Skeletal muscle satellite cell (primary cell): ENCODE results near the gene BTF3L4.
"Not testable (repeated sequence)": the region's sequence is repeated elsewhere in the genome, so short reads cannot be mapped to it uniquely, and the experiment has no call there.

Experiments
- H3K27me3 ChIP-seq: 2 replicates; pipeline ENCODE4 v1.7.0; 2013; ENCODE audit warnings: low read length; ENCODE audit not compliant: control insufficient read depth, insufficient read depth
- H3K36me3 ChIP-seq: 2 replicates; pipeline ENCODE4 v1.7.0; 2013; ENCODE audit warnings: mild to moderate bottlenecking, control low read depth, low read length; ENCODE audit not compliant: insufficient read depth
- H3K4me1 ChIP-seq: 2 replicates; pipeline ENCODE4 v1.7.0; 2013; ENCODE audit warnings: low read length; ENCODE audit not compliant: control insufficient read depth, insufficient read depth
- H3K4me2 ChIP-seq: 2 replicates; pipeline ENCODE4 v1.7.0; 2013; ENCODE audit warnings: mild to moderate bottlenecking, low read length
- H3K4me3 ChIP-seq: 2 replicates; pipeline ENCODE4 v1.7.0; 2013; ENCODE audit warnings: low read length
- H3K9ac ChIP-seq: 2 replicates; pipeline ENCODE4 v1.7.0; 2013; ENCODE audit warnings: mild to moderate bottlenecking, low read depth, low read length, moderate library complexity
- H3K9me3 ChIP-seq: replicated peaks from 2 replicates; pipeline ENCODE4 v1.7.0; 2013; ENCODE audit warnings: mild to moderate bottlenecking, control low read depth, low read length

The BTF3L4 gene

DNA sequence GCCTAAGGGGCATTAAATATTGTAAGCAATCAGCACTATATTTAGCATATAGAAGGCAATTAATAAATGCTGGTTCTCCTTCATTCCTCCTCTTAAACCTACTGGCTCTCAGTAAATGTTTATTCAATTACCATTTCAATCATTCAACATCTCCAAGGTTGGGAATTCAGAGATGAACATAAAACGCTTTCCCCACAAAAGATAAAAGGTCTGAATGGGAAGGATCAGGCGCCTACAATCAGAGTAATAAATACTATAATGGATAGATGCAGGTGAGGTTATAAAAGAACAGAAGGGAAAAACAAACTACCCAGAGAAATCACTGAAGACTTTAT is 22.1 kb upstream of the BTF3L4 start:
- peak overlapping the region; percentile 97 for H3K4me3 ChIP-seq
- peak overlapping the region; percentile 93 for H3K4me2 ChIP-seq
- H3K9ac ChIP-seq = peak overlapping the region; percentile 95
- H3K9me3 ChIP-seq = no peaks in the 10 kb centered on the region
- H3K27me3 ChIP-seq = no peaks in the 10 kb centered on the region
- H3K4me1 ChIP-seq = peaks cover 17% of the 10 kb centered on the region
- H3K36me3 ChIP-seq = peaks cover 4% of the 10 kb centered on the region

DNA sequence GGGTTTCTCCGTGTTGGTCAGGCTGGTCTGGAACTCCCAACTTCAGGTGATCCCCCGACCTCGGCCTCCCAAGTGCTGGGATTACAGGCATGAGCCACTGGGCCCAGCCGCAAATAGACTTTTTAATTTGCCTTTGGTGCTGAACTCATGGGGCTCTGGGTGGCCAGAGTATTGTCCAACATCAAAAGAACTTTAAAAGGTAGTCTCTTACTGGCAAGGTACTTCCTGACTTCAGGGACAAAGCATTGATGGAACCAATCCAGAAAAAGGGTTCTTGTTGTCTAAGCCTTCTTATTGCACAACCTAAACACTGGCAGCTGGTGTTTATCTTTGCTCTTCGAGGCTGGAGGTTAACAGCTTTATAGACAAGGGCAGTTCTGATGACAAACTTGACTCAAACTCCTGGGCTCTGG is 18.7 kb upstream of the BTF3L4 start:
- Histone ChIP-seq H3K36me3 (peaks cover 16% of the 10 kb centered on the region), H3K27me3 (no peaks in the 10 kb centered on the region), H3K4me1 (peaks cover 5% of the 10 kb centered on the region), H3K9me3 (no peaks in the 10 kb centered on the region), H3K4me2 (no peak overlapping the region), H3K4me3 (no peak overlapping the region), H3K9ac (no peak overlapping the region)

DNA sequence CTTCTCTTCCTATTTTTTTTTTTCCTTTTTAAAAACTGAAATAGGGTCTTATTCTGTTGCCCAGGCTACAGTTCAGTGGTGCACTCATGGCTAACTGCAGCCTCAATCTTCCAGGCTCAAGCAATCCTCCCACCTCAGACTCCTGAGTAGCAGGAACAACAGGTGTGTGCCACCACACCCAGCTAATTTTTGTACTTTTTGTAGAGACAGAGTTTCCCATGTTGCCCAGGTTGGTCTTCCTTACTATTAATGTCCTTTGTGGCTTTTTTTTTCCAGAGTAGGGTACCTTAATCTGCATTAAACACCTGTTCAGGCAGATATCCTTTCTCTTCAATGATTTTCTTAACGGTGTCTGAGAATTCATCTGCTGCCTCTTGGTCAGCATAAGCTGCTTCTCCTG is 18.2 kb upstream of the BTF3L4 start:
- H3K4me1 ChIP-seq = peaks cover 5% of the 10 kb centered on the region
- no peak overlapping the region for H3K9ac ChIP-seq
- H3K27me3 ChIP-seq = no peaks in the 10 kb centered on the region
- no peak overlapping the region for H3K4me3 ChIP-seq
- H3K9me3 ChIP-seq = no peaks in the 10 kb centered on the region
- H3K36me3 ChIP-seq = peaks cover 16% of the 10 kb centered on the region
- H3K4me2 ChIP-seq = no peak overlapping the region

GRCh38 chr1:52041551-52042185 is 14.4 kb upstream of the BTF3L4 start:
- no peak overlapping the region for H3K4me2 ChIP-seq
- no peaks in the 10 kb centered on the region for H3K27me3 ChIP-seq
- H3K9ac ChIP-seq = no peak overlapping the region

GRCh38 chr1:52045236-52045635 is 10.9 kb upstream of the BTF3L4 start:
- Histone ChIP-seq H3K4me3 (no peak overlapping the region), H3K4me2 (no peak overlapping the region), H3K4me1 (no peaks in the 10 kb centered on the region), H3K27me3 (no peaks in the 10 kb centered on the region), H3K36me3 (peaks cover 6% of the 10 kb centered on the region), H3K9ac (no peak overlapping the region), H3K9me3 (no peaks in the 10 kb centered on the region)

More at GRCh38 chr1:52041551-52042185, 14.4 kb upstream of the BTF3L4 start:
- H3K4me3 ChIP-seq = no peak overlapping the region
- peaks cover 16% of the 10 kb centered on the region for H3K36me3 ChIP-seq
- H3K9me3 ChIP-seq = no peaks in the 10 kb centered on the region
- H3K4me1 ChIP-seq = no peaks in the 10 kb centered on the region

DNA sequence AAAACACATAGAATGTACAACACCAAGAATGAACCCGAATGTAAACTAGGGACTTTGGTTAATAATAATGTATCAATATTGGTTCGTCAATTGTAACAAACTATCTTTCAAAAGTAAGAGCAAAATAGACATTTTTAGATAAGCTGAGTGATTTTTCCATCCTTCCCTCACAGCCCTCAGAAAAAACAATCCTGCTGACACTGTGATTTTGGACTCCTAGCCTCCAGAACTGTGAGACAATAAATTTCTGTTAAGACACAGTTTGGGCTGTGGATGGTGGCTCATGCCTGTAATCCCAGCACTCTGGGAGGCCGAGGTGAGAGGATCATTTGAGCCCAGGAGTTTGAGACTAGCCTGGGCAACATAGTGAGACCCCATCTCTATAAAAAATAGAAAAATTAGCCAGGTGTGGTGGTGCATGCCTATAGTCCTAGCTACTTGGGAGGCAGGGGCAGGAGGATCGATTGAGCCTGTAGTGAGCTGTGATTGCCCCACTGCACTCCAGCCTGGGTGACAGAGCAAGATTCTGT is 10.4 kb upstream of the BTF3L4 start:
- not testable (repeated sequence) for H3K9ac ChIP-seq, H3K4me2 ChIP-seq

GRCh38 chr1:52049337-52049736 is 6.8 kb upstream of the BTF3L4 start:
- not testable (repeated sequence) for H3K9ac ChIP-seq, H3K4me1 ChIP-seq, H3K27me3 ChIP-seq, H3K4me2 ChIP-seq, H3K9me3 ChIP-seq, H3K4me3 ChIP-seq, H3K36me3 ChIP-seq

More for the DNA sequence above, 10.4 kb upstream of the BTF3L4 start:
- H3K27me3 ChIP-seq, H3K4me1 ChIP-seq, H3K9me3 ChIP-seq, H3K4me3 ChIP-seq: not testable (repeated sequence)
- peaks cover 10% of the 10 kb centered on the region for H3K36me3 ChIP-seq

- H3K4me2 ChIP-seq = peak overlapping the region; percentile 96
- peak overlapping the region; percentile 97 for H3K4me3 ChIP-seq
- peaks cover 28% of the 10 kb centered on the region for H3K4me1 ChIP-seq
- no peaks in the 10 kb centered on the region for H3K9me3 ChIP-seq
- peaks cover 7% of the 10 kb centered on the region for H3K36me3 ChIP-seq
- H3K9ac ChIP-seq = peak overlapping the region; percentile 94
- H3K27me3 ChIP-seq = no peaks in the 10 kb centered on the region
Measured at GRCh38 chr1:52053862-52054261, 2.2 kb upstream of the BTF3L4 start.

GRCh38 chr1:52054496-52055065 is 1.5 kb upstream of the BTF3L4 start:
- no peaks in the 10 kb centered on the region for H3K9me3 ChIP-seq
- peak overlapping the region; percentile 94 for H3K9ac ChIP-seq
- H3K4me2 ChIP-seq = peak overlapping the region; percentile 96
- H3K4me1 ChIP-seq = peaks cover 33% of the 10 kb centered on the region
- peak overlapping the region; percentile 97 for H3K4me3 ChIP-seq
- peaks cover 7% of the 10 kb centered on the region for H3K36me3 ChIP-seq
- H3K27me3 ChIP-seq = no peaks in the 10 kb centered on the region

- Histone ChIP-seq H3K4me2 (peak within 1 kb of the TSS; percentile 96), H3K4me1 (peaks cover 35% of the 10 kb centered on the region), H3K9me3 (no peaks in the 10 kb centered on the region), H3K4me3 (peak within 1 kb of the TSS; percentile 97), H3K27me3 (no peaks in the 10 kb centered on the region), H3K9ac (peak within 1 kb of the TSS; percentile 94), H3K36me3 (peaks cover 14% of the 10 kb centered on the region)
Measured at GRCh38 chr1:52055066-52055865, 829 bp upstream of the BTF3L4 start, which contains the start of gene TXNDC12. Gene TXNDC12 (minus strand): TSS chr1:52055191. CDS start chr1:52055096, 95 bp downstream.

GRCh38 chr1:52055866-52056162 is 281 bp upstream of the BTF3L4 start:
- peak overlapping the region; percentile 96 for H3K4me2 ChIP-seq

More at GRCh38 chr1:52055866-52056162, 281 bp upstream of the BTF3L4 start:
- Histone ChIP-seq H3K4me1 (peaks cover 35% of the 10 kb centered on the region), H3K9me3 (no peaks in the 10 kb centered on the region), H3K27me3 (no peaks in the 10 kb centered on the region), H3K9ac (peak overlapping the region; percentile 94), H3K4me3 (peak overlapping the region; percentile 97), H3K36me3 (peaks cover 14% of the 10 kb centered on the region)
